GM18511 (cell line): ENCODE results near the gene RASL11B.
"Not testable (repeated sequence)": the region's sequence is repeated elsewhere in the genome, so short reads cannot be mapped to it uniquely, and the experiment has no call there.

ENCODE experiments used
- ATAC-seq: cut with Tn5 transposase; IDR thresholded peaks from one replicate; pipeline ENCODE4 v1.9.1; 2021; ENCODE audit warnings: mild to moderate bottlenecking, moderate library complexity; ENCODE audit not compliant: unreplicated experiment

The RASL11B gene, protein sequence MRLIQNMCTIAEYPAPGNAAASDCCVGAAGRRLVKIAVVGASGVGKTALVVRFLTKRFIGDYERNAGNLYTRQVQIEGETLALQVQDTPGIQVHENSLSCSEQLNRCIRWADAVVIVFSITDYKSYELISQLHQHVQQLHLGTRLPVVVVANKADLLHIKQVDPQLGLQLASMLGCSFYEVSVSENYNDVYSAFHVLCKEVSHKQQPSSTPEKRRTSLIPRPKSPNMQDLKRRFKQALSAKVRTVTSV

DNA sequence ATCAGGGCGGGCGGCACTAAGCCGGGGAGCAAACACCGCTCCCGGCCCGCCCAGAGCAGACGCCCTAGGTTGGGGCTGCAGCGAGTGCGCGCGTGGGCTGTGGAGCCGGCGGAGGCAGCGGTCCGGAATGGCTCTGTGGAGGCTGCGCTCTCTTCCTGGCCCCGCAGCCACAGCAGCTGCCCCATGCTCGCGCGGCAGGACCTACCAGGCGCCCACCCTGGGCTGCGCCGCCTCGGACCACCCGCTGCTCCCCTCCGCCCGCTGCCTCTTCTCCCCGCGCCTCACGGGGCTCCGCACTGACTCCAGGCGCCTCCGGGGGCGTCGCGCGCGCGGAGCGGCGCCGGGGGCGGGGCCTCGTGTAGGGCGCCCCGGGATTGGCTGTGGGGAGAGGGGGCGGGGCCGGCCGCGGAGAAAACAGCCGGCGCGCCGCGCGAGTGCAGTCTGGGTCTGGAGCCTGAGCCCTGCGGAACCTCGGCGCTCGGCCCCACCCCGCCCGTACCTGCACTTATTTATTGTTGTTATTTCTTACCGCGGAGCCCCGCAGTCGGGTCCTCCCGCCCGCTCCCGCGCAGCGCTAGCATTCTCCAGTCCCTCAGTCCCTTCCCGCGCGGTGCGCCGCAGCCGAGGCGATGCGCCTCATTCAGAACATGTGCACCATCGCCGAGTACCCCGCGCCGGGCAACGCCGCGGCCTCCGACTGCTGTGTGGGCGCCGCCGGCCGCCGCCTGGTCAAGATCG, at the start of gene RASL11B:
TSS of gene RASL11B (plus strand) at position 439 of the 738 bp plus-strand sequence. CDS start at position 630, 191 bp downstream.
- peak; percentile 99 for ATAC-seq

DNA sequence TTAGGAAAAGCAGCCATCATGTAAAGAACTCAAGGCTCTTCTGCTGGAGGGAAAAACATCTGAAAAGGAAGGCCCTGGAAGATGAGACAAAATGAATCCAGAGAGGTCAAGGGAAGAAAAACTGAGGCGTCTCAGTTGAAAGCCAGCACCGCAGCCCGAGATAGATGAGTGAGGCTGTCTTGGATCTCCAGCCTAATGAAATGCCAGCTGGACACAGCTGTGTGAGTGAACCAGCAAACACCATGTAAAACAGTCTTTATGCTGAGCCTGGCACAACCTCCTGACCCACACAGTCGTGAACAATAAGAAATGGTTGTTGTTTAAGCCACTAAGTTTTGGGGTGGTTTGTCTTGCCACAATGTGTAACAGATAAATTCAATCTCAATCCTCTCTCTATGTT, 48.6 kb upstream of the RASL11B start:
- ATAC-seq: no peak

DNA sequence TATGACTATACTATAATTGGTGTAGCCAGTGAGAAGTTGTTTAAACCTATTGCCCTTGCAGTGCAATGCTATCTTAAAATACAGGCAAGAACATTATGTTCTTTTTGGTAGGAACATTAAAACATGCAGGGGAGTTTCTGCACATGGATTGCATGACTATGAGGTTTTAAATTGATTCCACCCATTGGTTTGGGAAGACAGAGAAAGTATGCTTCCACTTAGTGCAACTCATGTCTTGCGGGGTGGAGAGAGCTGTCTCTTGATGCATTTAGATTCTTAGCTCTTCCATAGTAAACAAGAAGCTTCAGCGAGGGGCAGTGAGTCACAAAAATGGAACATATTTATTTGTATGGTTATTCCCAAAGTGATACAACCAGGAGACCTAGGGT, 39.5 kb upstream of the RASL11B start:
- no peak for ATAC-seq

DNA sequence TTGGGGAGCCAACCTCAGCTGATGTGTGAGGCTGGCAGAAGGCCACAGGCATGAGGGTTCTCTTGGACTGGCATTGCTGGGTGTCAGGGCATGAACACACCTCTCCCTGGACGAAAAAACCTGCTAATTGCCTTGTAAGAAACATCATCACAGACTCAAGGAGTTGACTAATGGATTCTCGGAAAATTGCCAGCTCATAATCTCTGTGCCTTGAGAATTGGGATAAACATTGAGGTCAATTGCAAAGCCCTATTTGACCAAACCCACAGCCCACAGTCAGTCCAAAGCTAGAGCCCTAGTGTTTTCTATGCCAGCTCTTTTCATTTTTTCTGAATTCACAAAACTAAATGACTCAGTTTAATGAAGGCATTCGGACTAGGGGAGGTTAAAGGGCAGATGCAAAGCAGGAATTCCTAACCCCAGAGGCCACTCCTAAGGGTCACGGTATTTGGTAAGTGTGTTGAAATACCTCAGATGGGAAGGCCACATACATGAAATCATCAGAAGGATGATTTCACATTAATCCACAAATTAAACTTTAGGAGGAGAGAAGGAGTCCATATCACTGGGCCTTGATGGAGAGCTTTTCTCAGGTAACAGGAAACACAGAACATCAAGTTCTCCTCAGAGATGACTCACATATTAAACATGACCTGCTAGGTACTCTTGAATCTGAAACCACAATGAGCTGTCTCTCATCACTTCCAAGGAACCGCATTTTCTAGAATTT, 39.0 kb upstream of the RASL11B start:
- no peak for ATAC-seq

DNA sequence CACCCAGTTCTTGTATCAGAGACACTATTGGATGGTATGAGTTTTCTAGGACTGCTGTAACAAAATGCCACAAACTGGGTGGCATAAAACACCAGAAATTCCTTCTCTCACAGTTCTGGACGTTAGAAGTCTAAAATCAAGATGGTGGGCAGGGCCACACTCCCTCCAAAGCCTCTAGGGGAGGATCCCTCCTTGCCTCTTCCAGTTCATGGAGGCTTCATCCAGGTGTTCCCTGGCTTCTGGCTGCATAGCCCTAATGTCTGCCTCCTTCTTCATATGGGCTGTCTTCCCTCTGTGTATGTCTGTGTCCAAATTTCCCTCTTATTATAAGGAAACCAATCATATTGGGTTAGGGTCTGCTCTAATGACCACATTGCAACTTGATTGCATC, 38.4 kb upstream of the RASL11B start:
- no peak for ATAC-seq

DNA sequence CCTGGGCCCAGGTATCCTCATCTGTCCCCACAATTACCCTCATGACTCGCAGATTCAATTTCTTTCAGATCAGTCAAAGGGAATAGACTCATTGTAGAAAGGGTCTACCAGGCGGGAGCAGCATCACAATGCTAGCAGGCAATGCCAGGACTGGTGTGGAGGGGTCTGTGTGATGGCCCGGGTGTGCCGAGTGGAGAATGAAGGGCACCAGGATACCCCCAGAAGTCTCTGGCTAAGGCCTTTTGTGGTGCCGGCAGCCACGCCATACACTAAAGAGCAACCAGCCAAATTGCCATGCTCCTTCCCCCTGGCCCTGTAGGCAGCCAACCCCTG, 37.9 kb upstream of the RASL11B start:
- ATAC-seq: no peak

DNA sequence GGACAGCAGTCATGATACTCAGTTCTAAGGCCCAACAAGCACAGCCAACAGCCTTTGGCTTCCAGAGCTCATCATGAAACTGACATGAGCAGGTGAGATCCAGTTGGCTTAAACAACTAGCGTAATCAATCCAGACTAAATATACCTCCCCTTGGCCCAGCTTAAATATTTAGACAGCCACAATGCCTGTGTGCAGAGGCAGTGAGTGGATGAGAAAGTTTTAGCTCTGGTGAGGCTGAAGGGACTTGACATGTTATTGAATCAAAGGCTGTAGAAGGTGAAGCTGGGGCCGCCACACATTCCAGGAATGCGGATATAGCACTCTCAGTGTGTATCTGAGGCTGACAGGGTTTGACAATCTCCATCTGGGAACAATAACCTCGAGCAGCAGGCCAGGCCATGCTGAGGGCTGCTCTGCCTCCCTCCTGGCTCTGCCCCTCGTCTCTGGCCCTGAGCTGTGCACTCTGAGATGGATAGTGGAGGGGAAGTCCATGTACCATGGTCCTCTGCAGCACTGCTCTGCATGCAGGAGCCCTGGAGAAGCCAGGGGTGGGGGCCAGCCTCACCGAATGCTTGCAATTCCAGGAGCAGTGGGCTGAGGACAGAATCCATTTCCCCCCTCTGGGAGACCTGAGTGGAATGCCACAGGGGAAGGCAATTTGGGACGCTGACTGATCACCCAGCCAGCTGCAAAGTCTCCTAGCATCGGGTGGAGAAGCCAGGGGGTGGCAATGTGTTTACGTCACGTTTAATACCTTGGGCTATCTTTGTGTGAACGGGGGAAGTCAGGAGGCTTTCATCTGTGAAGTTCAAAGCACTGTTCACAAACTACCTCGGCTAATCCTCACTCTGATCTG, 37.3 kb upstream of the RASL11B start:
- ATAC-seq: no peak

DNA sequence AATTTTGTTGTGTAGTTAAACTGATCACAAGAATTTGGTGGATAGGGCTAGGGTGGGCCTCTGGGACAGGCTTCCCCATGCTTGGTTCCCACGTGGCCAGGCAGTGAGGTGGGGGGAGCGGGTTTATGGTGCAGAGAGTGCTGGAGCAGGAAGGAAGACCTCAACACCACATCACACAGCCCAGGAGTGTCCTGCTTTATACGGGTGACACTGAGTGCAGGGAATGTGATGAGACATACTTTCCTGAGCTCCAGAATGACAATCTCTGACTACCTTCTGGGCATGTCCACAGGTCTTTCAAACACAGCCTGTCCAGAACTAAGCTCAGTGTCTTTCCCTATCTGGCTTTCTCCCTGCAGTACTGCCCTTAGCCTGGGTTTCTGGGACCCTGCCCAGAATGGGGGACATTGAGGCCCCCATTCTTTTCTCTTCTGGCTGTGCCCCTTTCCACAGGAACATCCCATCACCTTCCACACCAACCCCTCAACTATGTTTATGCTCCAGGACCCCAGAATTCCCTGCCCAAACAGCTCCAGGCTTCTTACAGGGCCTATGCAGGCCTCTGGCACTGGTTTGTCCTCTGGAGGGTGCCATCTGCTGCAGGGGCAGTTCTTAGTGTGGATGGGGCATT, 36.5 kb upstream of the RASL11B start:
- ATAC-seq: no peak

DNA sequence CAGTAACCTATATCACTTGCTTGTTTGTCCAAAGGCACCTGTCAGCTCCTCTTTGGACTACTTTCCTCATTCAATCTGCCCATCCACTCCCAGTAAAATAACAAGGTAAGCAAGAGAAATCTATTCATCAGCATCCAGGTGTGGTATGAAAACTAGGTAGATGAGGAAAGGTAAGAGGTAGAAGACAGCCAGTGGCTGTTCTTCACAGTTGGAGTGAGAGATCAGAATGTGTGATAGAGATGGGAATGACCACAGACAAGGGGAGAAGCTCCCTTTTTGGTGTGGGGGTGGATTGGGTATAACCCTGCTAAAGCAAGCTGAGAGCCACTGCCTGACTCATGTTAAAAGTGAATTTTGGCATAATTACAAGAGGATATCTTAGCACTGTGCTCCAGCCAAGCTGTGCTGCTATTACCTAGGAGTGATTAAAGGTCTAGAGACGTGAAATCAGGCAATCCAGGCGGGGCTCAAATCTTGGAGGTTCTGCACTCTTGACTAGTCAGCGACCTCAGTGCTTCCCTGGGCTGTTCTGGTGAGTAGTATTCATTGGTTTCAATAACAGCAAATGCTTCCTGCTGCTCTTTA, 28.1 kb upstream of the RASL11B start:
- ATAC-seq: no peak

DNA sequence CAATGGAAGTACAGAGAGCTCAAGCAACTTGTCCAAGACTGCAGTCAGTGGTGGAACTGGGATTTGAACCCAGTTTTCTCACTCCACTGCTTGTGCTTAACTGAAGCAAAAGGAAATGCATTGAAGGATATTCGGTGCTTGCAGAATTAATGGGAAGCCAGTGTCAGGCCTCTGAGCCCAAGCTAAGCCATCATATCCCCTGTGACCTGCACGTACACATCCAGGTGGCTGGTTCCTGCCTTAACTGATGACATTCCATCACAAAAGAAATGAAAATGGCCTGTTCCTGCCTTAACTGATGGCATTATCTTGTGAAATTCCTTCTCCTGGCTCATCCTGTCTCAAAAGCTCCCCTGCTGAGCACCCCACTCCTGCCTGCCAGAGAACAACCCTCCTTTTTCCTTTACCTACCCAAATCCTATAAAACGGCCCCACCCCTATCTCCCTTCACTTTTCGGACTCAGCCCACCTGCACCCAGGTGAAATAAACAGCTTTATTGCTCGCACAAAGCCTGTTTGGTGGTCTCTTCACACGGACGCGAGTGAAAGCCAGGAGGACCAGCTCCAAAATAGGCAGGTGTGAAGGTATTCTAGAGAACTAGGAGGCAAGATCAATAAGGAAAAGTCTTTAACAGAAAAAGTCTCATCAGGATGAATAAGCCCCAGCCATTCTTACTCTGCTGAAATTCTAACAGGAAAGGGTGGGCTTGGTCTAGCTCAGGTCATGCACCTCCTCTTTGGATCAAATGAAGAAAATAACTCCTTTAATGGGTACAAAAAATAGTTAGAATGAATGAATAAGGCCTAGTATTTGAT, 27.3 kb upstream of the RASL11B start:
- not testable (repeated sequence) for ATAC-seq

DNA sequence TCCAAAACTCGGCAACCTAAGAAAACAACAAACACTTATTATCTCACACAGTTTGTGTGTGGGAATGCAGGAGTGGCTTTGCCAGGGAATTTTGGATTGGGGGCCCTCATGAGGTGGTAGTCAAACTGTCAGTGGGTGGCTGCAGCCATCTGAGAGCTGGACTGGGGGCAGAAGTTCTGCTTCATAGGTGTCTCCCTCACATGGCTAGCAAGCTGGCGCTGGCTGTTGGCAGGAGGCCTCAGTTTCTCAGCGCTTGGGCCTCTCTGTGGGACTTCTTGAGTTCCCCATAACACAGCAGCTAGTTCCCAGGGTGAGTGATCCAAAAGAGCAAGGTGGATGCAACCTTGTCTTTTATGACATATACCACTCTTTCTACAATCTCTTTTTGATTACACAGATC, 26.0 kb upstream of the RASL11B start:
- no peak for ATAC-seq

DNA sequence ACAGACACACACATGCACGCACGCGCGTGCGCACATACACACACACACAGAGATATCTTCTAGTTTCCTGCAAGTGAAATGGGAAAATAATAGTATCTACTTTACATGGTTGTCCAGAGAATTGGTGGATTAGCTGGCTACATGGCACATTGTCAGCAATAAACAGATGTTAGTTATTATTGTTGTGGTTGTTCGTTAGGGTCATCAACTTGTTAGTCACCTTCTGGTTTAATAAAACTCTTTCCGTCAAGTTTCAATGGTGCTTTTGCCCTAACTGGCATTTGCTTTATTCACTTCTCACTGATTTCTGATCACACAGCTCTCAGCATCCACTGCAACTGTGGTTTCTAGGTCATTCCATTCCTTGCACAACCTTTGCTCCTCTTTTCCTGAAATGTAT, 25.4 kb upstream of the RASL11B start:
- ATAC-seq: no peak

DNA sequence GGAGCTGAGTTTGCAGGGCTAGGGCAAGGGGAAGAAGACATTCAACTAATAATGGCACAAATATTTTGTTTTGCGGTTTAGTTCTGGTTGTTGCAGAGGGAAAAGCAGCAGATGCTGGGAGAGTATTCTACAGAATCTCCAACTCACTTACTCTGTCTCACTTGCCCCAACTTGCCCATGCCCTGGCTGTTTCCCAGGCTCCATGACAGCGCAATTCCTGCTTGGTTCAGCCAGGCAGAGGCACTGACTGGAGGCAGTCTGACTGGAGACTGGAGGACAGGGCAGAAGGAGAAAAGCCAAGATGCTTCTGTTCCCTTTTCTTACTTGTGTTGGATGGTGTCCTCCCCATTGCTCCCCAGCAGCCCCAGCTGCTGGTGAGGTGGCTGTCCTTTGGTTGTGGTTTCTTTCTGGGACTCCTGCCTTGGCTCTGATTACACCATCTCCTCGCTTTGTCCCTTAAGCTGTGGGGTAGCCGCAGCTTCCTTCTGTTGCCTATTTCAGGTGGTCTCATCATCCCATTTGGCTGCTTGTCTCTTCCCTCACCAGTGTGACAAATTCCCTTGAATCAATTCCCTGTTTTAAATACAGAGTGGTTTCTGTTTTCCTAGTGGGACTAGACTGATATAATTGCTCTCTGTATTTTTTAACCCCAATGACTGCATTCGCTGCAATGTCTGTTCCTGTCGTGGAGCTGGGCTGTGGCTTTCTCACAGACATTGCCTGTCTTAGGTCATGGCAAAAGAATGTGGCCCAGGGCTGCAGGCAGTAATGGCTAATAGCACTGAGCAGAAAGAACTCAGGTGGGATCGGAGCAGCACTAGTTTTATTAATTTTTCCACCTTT, 24.2 kb upstream of the RASL11B start:
- no peak for ATAC-seq

DNA sequence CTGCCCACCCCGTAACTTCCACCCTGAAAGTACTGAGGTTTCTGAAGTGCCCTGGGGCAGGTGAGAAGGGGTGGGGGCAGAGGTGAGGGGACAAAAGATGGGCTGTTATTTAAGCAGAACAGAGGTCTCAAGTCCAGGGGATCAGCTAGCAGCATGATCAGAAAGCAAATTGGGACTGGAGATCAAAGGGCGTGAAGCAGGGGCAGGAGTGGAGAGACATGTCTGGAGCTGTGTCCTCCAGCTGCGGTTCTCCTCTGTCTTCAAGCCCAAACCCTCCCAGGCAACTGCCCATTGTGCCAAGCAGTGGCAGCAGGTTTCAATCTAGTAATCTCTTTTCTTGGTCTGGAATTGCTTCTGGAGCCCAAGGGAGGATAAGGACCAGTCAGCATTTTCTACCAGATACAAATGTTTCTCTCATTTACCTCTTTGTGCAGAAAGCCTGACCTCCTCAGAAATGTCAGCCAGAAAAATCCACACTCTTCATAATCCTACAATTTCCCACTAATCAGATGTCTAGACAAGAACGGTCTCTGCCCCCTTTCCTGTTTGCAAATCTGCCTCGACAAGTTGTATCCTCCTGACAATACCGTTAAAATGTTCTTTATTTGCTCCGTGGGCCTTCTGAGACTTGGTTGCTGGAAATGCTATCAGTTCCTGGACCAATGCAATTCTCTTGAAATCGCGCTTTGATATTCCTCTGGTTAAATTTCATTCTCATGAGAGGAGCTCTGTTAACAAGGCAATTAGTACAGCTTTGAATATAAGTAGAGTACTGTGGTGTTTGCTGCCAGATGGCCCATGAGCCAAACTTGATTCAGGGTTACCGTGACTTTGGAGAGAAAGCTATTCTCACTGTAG, 23.2 kb upstream of the RASL11B start:
- ATAC-seq: no peak

DNA sequence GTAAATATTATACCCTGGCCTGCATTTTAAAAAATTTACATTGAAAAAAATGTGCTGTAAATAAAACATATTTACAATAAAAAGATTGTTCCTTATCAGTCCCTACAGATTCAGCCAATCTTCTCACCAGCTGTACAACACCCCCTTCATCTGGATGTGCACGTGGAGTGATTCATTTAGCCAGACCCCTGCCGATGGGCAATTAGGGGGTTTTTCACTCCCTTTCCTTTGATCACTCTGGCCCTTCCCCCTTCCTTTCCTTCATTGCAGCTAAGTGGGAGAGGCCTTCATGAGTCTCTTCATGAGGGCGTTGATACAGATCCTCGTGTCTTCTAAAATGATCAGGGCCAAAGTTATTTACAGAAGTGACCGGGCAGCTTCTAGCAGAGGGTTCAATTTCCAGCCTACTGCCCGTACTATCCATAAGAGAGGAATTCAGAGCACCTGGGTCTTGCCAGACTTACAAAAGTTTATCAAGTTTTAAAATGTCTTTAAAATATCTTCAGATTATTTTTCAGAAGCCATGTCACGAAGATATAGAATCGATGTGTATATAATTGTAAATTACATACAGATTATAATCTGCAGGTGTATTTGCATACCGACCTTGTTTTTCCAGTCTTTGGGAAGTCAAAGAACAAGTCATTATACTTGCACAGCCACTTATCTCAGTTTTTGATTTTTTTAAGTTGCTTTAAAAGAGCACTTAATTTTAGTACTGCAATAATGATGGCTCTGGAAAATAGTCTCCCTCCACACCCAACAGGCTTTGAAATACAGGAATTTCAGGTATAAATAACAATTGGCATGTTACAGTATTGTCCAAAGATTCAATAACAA, 21.4 kb upstream of the RASL11B start:
- ATAC-seq: no peak

DNA sequence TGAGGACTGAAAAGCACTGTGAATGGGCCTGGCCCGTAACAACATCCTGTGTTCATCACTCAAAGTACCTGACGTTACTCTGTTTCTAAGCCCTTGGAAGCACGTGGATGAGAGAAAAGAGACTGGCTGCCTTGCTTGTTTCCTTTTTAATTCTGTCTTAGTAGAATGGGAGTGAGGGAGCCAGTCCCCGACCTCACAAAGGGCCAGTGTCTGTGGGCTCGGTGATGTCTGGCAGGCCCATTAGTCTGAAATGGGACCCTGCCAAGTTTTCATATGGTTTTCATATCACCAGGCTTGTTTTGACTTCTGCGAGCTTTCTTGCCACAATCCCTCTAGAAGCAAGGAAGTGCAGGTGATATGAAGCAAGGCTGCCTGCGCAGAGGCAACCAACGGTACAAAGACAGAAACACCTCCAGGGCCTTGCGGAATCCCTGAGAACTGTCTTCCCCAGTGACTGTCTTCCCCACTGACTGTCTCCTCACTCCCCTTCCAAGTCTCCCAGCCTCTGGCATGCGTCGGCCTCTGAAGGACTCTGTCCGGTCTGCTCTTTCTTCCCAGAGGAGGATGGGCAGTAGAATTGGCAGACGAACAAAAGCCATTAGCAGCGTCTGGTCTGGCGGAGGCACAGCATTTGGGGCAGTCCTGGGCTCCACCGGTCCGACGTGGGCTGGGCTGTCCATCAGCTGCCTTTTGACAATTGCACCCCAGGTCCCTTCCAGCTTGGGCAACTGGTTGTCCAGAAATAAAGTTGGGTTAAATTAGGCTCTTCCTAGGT, 20.2 kb upstream of the RASL11B start:
- no peak for ATAC-seq
